GM06990 (cell line): ENCODE data around the gene PTPRN2.

Source experiments
- DNase-seq: peaks from one replicate; pipeline ENCODE4 v3.0.0-alpha.2; 2011; ENCODE audit not compliant: insufficient read length; ENCODE audit errors: extremely low read depth
- H3K27me3 ChIP-seq: replicated peaks from 2 replicates; pipeline ENCODE4 v1.6.0; 2011; ENCODE audit warnings: low read length; ENCODE audit not compliant: control insufficient read depth, insufficient read depth
- H3K36me3 ChIP-seq: 2 replicates; pipeline ENCODE4 v1.5.1; 2011; ENCODE audit warnings: low read length; ENCODE audit not compliant: control insufficient read depth, insufficient read depth
- H3K4me3 ChIP-seq: replicated peaks from 2 replicates; pipeline ENCODE4 v1.5.1; 2011; ENCODE audit warnings: low read depth, mild to moderate bottlenecking, control low read depth, low read length
- CTCF ChIP-seq: IDR thresholded peaks from 2 replicates; pipeline ENCODE4 v1.5.1; 2011; ENCODE audit warnings: low read length, control low read depth, mild to moderate bottlenecking, inconsistent platforms; ENCODE audit not compliant: insufficient read depth, poor library complexity, severe bottlenecking

PTPRN2 gene

GRCh38 chr7:157528785-157529341, 1058.8 kb downstream of the PTPRN2 start:
- Histone ChIP-seq H3K36me3 (no peaks in the 10 kb centered on the region), H3K4me3 (no peak overlapping the region), H3K27me3 (no peaks in the 10 kb centered on the region)
- no peak for TF ChIP-seq CTCF
- DNase-seq = no peak

GRCh38 chr7:157527686-157528085, 1059.9 kb downstream of the PTPRN2 start:
- TF ChIP-seq CTCF = no peak
- Histone ChIP-seq H3K4me3 (no peak overlapping the region), H3K27me3 (no peaks in the 10 kb centered on the region), H3K36me3 (no peaks in the 10 kb centered on the region)
- DNase-seq = no peak

- Histone ChIP-seq H3K36me3 (no peaks in the 10 kb centered on the region), H3K27me3 (no peaks in the 10 kb centered on the region), H3K4me3 (no peak overlapping the region)
- TF ChIP-seq CTCF = no peak
- DNase-seq = no peak
These were observed 1060.5 kb downstream of the PTPRN2 start for GRCh38 chr7:157526913-157527634.

GRCh38 chr7:157526005-157526912, 1061.4 kb downstream of the PTPRN2 start:
- H3K27me3 ChIP-seq = no peaks in the 10 kb centered on the region
- H3K36me3 ChIP-seq = no peaks in the 10 kb centered on the region

GRCh38 chr7:157525491-157525915, 1062.1 kb downstream of the PTPRN2 start:
- Histone ChIP-seq H3K27me3 (no peaks in the 10 kb centered on the region), H3K4me3 (no peak overlapping the region), H3K36me3 (no peaks in the 10 kb centered on the region)
- DNase-seq = no peak
- TF ChIP-seq CTCF = no peak

More at GRCh38 chr7:157526005-157526912, 1061.4 kb downstream of the PTPRN2 start:
- no peak for TF ChIP-seq CTCF
- no peak overlapping the region for H3K4me3 ChIP-seq
- no peak for DNase-seq
